Astrocyte (in vitro differentiated cells and primary cell): ENCODE data around the gene FASN. TPM values are rescaled to one million over a fixed set of nuclear protein-coding genes. Genes with fewer than 3 reads are reported as not detected.

Experiments
- DNase-seq: peaks from one replicate; pipeline ENCODE4 v3.0.0-alpha.2; 2010; ENCODE audit warnings: low read depth
- FAIRE-seq: peaks from 2 replicates; lab custom pipeline; 2011; peaks lifted over from hg19 to GRCh38; lab: Jason Lieb, UNC
- H2AFZ ChIP-seq: 2 replicates; pipeline ENCODE4 v1.6.0; 2012; ENCODE audit warnings: low read depth, low read length, inconsistent platforms
- H3K27ac ChIP-seq: 2 replicates; pipeline ENCODE4 v1.5.1; 2011; ENCODE audit warnings: low read depth, low read length, inconsistent platforms
- H3K27me3 ChIP-seq: 2 replicates; pipeline ENCODE4 v1.6.0; 2011; ENCODE audit warnings: low read length, inconsistent platforms; ENCODE audit not compliant: insufficient read depth
- H3K36me3 ChIP-seq: 2 replicates; pipeline ENCODE4 v1.5.1; 2011; ENCODE audit warnings: low read length, inconsistent platforms; ENCODE audit not compliant: insufficient read depth
- H3K4me1 ChIP-seq: 2 replicates; pipeline ENCODE4 v1.5.1; 2011; ENCODE audit warnings: low read length, inconsistent platforms; ENCODE audit not compliant: insufficient read depth
- H3K4me2 ChIP-seq: 2 replicates; pipeline ENCODE4 v1.6.0; 2012; ENCODE audit warnings: low read length, inconsistent platforms
- H3K4me3 ChIP-seq: 2 replicates; pipeline ENCODE4 v1.5.1; 2011; ENCODE audit warnings: low read depth, mild to moderate bottlenecking, low read length, inconsistent platforms; ENCODE audit not compliant: insufficient read depth
- H3K79me2 ChIP-seq: 2 replicates; pipeline ENCODE4 v1.6.0; 2012; ENCODE audit warnings: mild to moderate bottlenecking, low read length, inconsistent platforms; ENCODE audit not compliant: insufficient read depth
- H3K9ac ChIP-seq: 2 replicates; pipeline ENCODE4 v1.6.0; 2012; ENCODE audit warnings: mild to moderate bottlenecking, low read length, inconsistent platforms
- H3K9me3 ChIP-seq: 2 replicates; pipeline ENCODE4 v1.5.1; 2012; ENCODE audit warnings: low read depth, mild to moderate bottlenecking, low read length, inconsistent platforms; ENCODE audit not compliant: insufficient read depth
- H4K20me1 ChIP-seq: 2 replicates; pipeline ENCODE4 v1.6.0; 2012; ENCODE audit warnings: low read length, inconsistent platforms; ENCODE audit not compliant: insufficient read depth
- H3K27ac Mint-ChIP-seq: one replicate; pipeline ENCODE4 v1.8.0; 2021; ENCODE audit warnings: mild to moderate bottlenecking, mixed read lengths; ENCODE audit not compliant: unreplicated experiment
- H3K27me3 Mint-ChIP-seq: one replicate; pipeline ENCODE4 v1.8.0; 2021; ENCODE audit warnings: low read depth, mixed read lengths; ENCODE audit not compliant: unreplicated experiment
- H3K36me3 Mint-ChIP-seq: one replicate; pipeline ENCODE4 v1.8.0; 2021; ENCODE audit warnings: low read depth, mixed read lengths; ENCODE audit not compliant: unreplicated experiment
- H3K4me1 Mint-ChIP-seq: one replicate; pipeline ENCODE4 v1.8.0; 2021; ENCODE audit warnings: low read depth, mixed read lengths; ENCODE audit not compliant: unreplicated experiment
- H3K4me3 Mint-ChIP-seq: one replicate; pipeline ENCODE4 v1.8.0; 2021; ENCODE audit warnings: mild to moderate bottlenecking, moderate library complexity, mixed read lengths; ENCODE audit not compliant: unreplicated experiment
- H3K9me3 Mint-ChIP-seq: one replicate; pipeline ENCODE4 v1.8.0; 2021; ENCODE audit warnings: mild to moderate bottlenecking, mixed read lengths; ENCODE audit not compliant: unreplicated experiment
- CTCF ChIP-seq: IDR thresholded peaks from 2 replicates; pipeline ENCODE4 v1.5.1; 2011; ENCODE audit warnings: low read depth, mild to moderate bottlenecking, inconsistent platforms, low read length, moderate library complexity; ENCODE audit not compliant: insufficient read depth
- EZH2 ChIP-seq: IDR thresholded peaks from 2 replicates; pipeline ENCODE4 v1.6.1; 2012; ENCODE audit warnings: mild to moderate bottlenecking, low read length, inconsistent platforms; ENCODE audit not compliant: insufficient read depth
- total RNA-seq: library from RNA; stranded (reverse); gene quantifications from 2 replicates; pipeline ENCODE4 v1.2.1, GENCODE V29; 2021

FASN gene
- total RNA-seq, 1 donor from 2014 or later: 203 TPM

- Histone ChIP-seq H3K27me3 (no peaks in the 10 kb centered on the region), H3K4me1 (peaks cover 10% of the 10 kb centered on the region), H3K27ac (no peak overlapping the region), H2AFZ (no peak overlapping the region), H3K79me2 (peaks cover 47% of the 10 kb centered on the region), H3K9me3 (no peaks in the 10 kb centered on the region), H3K4me3 (no peak overlapping the region), H3K4me2 (no peak overlapping the region), H4K20me1 (peaks cover 83% of the 10 kb centered on the region), H3K36me3 (peaks cover 16% of the 10 kb centered on the region), H3K9ac (no peak overlapping the region)
- Mint-ChIP-seq H3K9me3 (no peaks in the 10 kb centered on the region), H3K27me3 (no peaks in the 10 kb centered on the region), H3K27ac (no peak overlapping the region), H3K36me3 (no peaks in the 10 kb centered on the region), H3K4me1 (no peaks in the 10 kb centered on the region), H3K4me3 (no peak overlapping the region)
- DNase-seq (no peak), FAIRE-seq (no peak)
- TF ChIP-seq EZH2 (no peak), CTCF (no peak)
Observed at GRCh38 chr17:82091264-82092066, 6.6 kb downstream of the FASN start.

GRCh38 chr17:82090549-82091263, 7.3 kb downstream of the FASN start:
- H3K4me1 ChIP-seq: peaks cover 3% of the 10 kb centered on the region
- H3K9ac ChIP-seq: no peak overlapping the region
- Mint-ChIP-seq H3K4me3 (no peak overlapping the region), H3K9me3 (no peaks in the 10 kb centered on the region), H3K36me3 (no peaks in the 10 kb centered on the region), H3K4me1 (no peaks in the 10 kb centered on the region), H3K27me3 (no peaks in the 10 kb centered on the region), H3K27ac (no peak overlapping the region)
- H4K20me1 ChIP-seq: peaks cover 82% of the 10 kb centered on the region
- no peak overlapping the region for H3K4me2 ChIP-seq
- no peaks in the 10 kb centered on the region for H3K27me3 ChIP-seq
- no peak overlapping the region for H3K4me3 ChIP-seq
- DNase-seq (no peak), FAIRE-seq (no peak)
- H3K36me3 ChIP-seq: peaks cover 16% of the 10 kb centered on the region
- H3K79me2 ChIP-seq: peaks cover 39% of the 10 kb centered on the region
- TF ChIP-seq CTCF (no peak), EZH2 (no peak)
- no peaks in the 10 kb centered on the region for H3K9me3 ChIP-seq
- H3K27ac ChIP-seq: no peak overlapping the region
- H2AFZ ChIP-seq: no peak overlapping the region
